GM19035 (cell line): ENCODE measurements around the gene CALML6.

Experiments
- ATAC-seq: cut with Tn5 transposase; IDR thresholded peaks from one replicate; pipeline ENCODE4 v1.9.1; 2021; ENCODE audit not compliant: unreplicated experiment

CALML6 gene

GRCh38 chr1:1941868-1942752 lies 27.1 kb downstream of the CALML6 start:
- no peak for ATAC-seq

GRCh38 chr1:1942753-1943656 lies 27.9 kb downstream of the CALML6 start:
- ATAC-seq, result no peak

GRCh38 chr1:1943834-1944570 lies 28.9 kb downstream of the CALML6 start:
- no peak for ATAC-seq

- ATAC-seq, result no peak
Observed at GRCh38 chr1:1945782-1946393, 30.8 kb downstream of the CALML6 start.

- no peak for ATAC-seq
Observed at GRCh38 chr1:1946540-1946939, 31.5 kb downstream of the CALML6 start.

- no peak for ATAC-seq
Observed at GRCh38 chr1:1947493-1947892, 32.4 kb downstream of the CALML6 start.

- no peak for ATAC-seq
Observed at GRCh38 chr1:1948783-1949182, 33.7 kb downstream of the CALML6 start.

GRCh38 chr1:1950940-1951339 lies 35.9 kb downstream of the CALML6 start:
- ATAC-seq, result no peak

GRCh38 chr1:1954015-1954414 lies 39.0 kb downstream of the CALML6 start:
- ATAC-seq, result no peak

GRCh38 chr1:1954831-1955441 lies 39.9 kb downstream of the CALML6 start:
- ATAC-seq, result no peak

- ATAC-seq, result no peak
Observed at GRCh38 chr1:1955621-1956094, 40.6 kb downstream of the CALML6 start.

- ATAC-seq, result no peak
Observed at GRCh38 chr1:1956101-1956500, 41.0 kb downstream of the CALML6 start.

- no peak for ATAC-seq
Observed at GRCh38 chr1:1956586-1957532, 41.8 kb downstream of the CALML6 start.

GRCh38 chr1:1957533-1957961 lies 42.5 kb downstream of the CALML6 start:
- ATAC-seq, result no peak

GRCh38 chr1:1958071-1958541 lies 43.0 kb downstream of the CALML6 start:
- ATAC-seq, result no peak

GRCh38 chr1:1959459-1959839 lies 44.4 kb downstream of the CALML6 start:
- ATAC-seq, result no peak

- no peak for ATAC-seq
Observed at GRCh38 chr1:1959840-1960479, 44.9 kb downstream of the CALML6 start.

GRCh38 chr1:1960480-1961196 lies 45.6 kb downstream of the CALML6 start:
- ATAC-seq, result no peak
